ENCODE measurements around the gene FOXF1. TPM values are rescaled to one million over a fixed set of nuclear protein-coding genes. Genes with fewer than 3 reads are reported as not detected.

FOXF1 gene
- total and polyA plus RNA-seq, 7 donors: 2.5 to 74.2 (median 44.6) TPM

GRCh38 chr16:86554917-86555703 lies 44.8 kb downstream of the FOXF1 start, which contains the start of gene MTHFSD:
MTHFSD (minus strand) TSS chr16:86555235; CDS start chr16:86555184, 51 bp downstream.
- H3K27ac ChIP-seq: peak within 1 kb of the TSS; percentile 84 to 86 (median 84)
- DNase-seq: peak; percentile 96
- peaks cover 2 to 22% (median 13%) of the 10 kb centered on the region in 4 donors for H3K4me1 ChIP-seq
- 4 to 5% methylated on average over 70 of the region's 70 CpGs for WGBS, 2 donors
- peak within 1 kb of the TSS; percentile 69 to 85 (median 70) for H3K4me3 ChIP-seq
- H3K9me3 ChIP-seq: no peaks in the 10 kb centered on the region
- H3K36me3 ChIP-seq: peaks cover 0 to 19% (median 2%) of the 10 kb centered on the region in 4 donors
- intact Hi-C loops (cut with DNase I): loop anchor here (10.0 kb wide), 1 partner anchor 830 kb away; the partner anchor contains the start of gene FBXO31
- peak; percentile 81 to 92 (median 88) for TF ChIP-seq POLR2AphosphoS5 (IDR thresholded peaks at IDR 0.05)
- no peak for TF ChIP-seq CTCF (IDR thresholded peaks at IDR 0.05)
- TF ChIP-seq EP300 (IDR thresholded peaks at IDR 0.05): peak in 1 of 4 donors; percentile 58
- peak; percentile 58 for TF ChIP-seq POLR2A (IDR thresholded peaks at IDR 0.05)
- H3K27me3 ChIP-seq: peaks cover 0 to 17% (median 8%) of the 10 kb centered on the region in 3 donors

- Histone ChIP-seq H3K4me3 (peak overlapping the region; percentile 69 to 85 (median 70)), H3K36me3 (peaks cover 0 to 15% (median 0%) of the 10 kb centered on the region in 4 donors), H3K27me3 (peaks cover 0 to 23% (median 8%) of the 10 kb centered on the region in 3 donors), H3K9me3 (no peaks in the 10 kb centered on the region), H3K4me1 (peaks cover 2 to 22% (median 13%) of the 10 kb centered on the region in 4 donors), H3K27ac (peak overlapping the region; percentile 84 to 86 (median 84))
- 27 to 39% methylated on average over 17 of the region's 17 CpGs for WGBS, 2 donors
- intact Hi-C loops (cut with DNase I): loop anchor here (10.0 kb wide), 1 partner anchor 829 kb away; the partner anchor contains the start of gene FBXO31
- no peak for DNase-seq
- TF ChIP-seq POLR2A (IDR thresholded peaks at IDR 0.05) (no peak), POLR2AphosphoS5 (IDR thresholded peaks at IDR 0.05) (no peak), EP300 (IDR thresholded peaks at IDR 0.05) (no peak), CTCF (IDR thresholded peaks at IDR 0.05) (no peak)
These were observed 45.4 kb downstream of the FOXF1 start for GRCh38 chr16:86555704-86556075.

GRCh38 chr16:86556576-86556975 lies 46.2 kb downstream of the FOXF1 start:
- Histone ChIP-seq H3K9me3 (no peaks in the 10 kb centered on the region), H3K4me1 (peaks cover 2 to 22% (median 13%) of the 10 kb centered on the region in 4 donors), H3K27me3 (peaks cover 0 to 31% (median 15%) of the 10 kb centered on the region in 3 donors), H3K27ac (no peak overlapping the region), H3K36me3 (peaks cover 0 to 6% (median 0%) of the 10 kb centered on the region in 4 donors), H3K4me3 (no peak overlapping the region)
- intact Hi-C loops (cut with DNase I): loop anchor here (10.0 kb wide), 1 partner anchor 828 kb away; the partner anchor contains the start of gene FBXO31
- WGBS, 2 donors: 66 to 67% methylated on average over 5 of the region's 5 CpGs
- TF ChIP-seq POLR2A (IDR thresholded peaks at IDR 0.05) (no peak), EP300 (IDR thresholded peaks at IDR 0.05) (no peak), POLR2AphosphoS5 (IDR thresholded peaks at IDR 0.05) (no peak), CTCF (IDR thresholded peaks at IDR 0.05) (no peak)
- DNase-seq: peak; percentile 51

GRCh38 chr16:86557587-86557986 lies 47.3 kb downstream of the FOXF1 start:
- Histone ChIP-seq H3K36me3 (no peaks in the 10 kb centered on the region), H3K4me3 (no peak overlapping the region), H3K27me3 (peaks cover 0 to 39% (median 15%) of the 10 kb centered on the region in 3 donors), H3K4me1 (peaks cover 2 to 22% (median 13%) of the 10 kb centered on the region in 4 donors), H3K9me3 (no peaks in the 10 kb centered on the region), H3K27ac (no peak overlapping the region)
- intact Hi-C loops (cut with DNase I): loop anchor here (10.0 kb wide), 1 partner anchor 827 kb away; the partner anchor contains the start of gene FBXO31
- WGBS, 2 donors: 81 to 84% methylated on average over 4 of the region's 4 CpGs
- DNase-seq: peak; percentile 15
- TF ChIP-seq CTCF (IDR thresholded peaks at IDR 0.05): no peak
- TF ChIP-seq POLR2AphosphoS5 (IDR thresholded peaks at IDR 0.05): no peak
- TF ChIP-seq EP300 (IDR thresholded peaks at IDR 0.05): no peak
- TF ChIP-seq POLR2A (IDR thresholded peaks at IDR 0.05): no peak
